Heart left ventricle (tissue), 13 donors: ENCODE results near the gene BACH2.

ENCODE experiments used
- POLR2A ChIP-seq, 2 donors: fragments of 450-650 bp; IDR thresholded peaks; one replicate each; pipeline ENCODE4 v1.6.1; 2017; ENCODE audit warnings: antibody characterized with exemption in 2 of 2, mild to moderate bottlenecking in 2 of 2, moderate library complexity in 2 of 2
- TF ChIP-seq, protein P1 (sequence below), 12 donors: fragments of 200-600 bp; sonication (generic) in 4 of 12; IDR thresholded peaks; one replicate each; pipeline versions ENCODE4 v1.5.0 to v1.8.0; 2018 to 2022; ENCODE audit warnings: antibody characterized with exemption in 12 of 12, mild to moderate bottlenecking in 5 of 12
- donor health status: ischemic (EF 13 %, LVEDD 7.1; RV severe dilation, severe dysfunction).
- donor health status: DM: no; HTN: yes; CAD: no.
- donor health status: DM: no; HTN: no; CAD: no.
- donor health status: ischemic (EF 25% LVEDD 6.9; RV normal size, moderate dysfunction).
- donor health status: ischemic (EF 25% LVEDD 5.7; RV mildly dilated, moderate dysfunction).
- donor health status: ischemic (EF 35%, LVEDD 5.7; RV mildly dilated, moderate dysfunction).
- donor health status: nonischemic (EF 11% LVEDD 7.7; RV severe dilation, severe dysfunction).
- donor health status: DM: yes; HTN: yes; CAD: no.
- donor health status: PGD.
- donor health status: ischemic (EF 29% LVEDD 5.4; RV normal size, mild dysfunction).
- donor health status: nonischemic (EF 23%, LVEDD 6.1; RV moderate dilation, normal function).

DNA sequence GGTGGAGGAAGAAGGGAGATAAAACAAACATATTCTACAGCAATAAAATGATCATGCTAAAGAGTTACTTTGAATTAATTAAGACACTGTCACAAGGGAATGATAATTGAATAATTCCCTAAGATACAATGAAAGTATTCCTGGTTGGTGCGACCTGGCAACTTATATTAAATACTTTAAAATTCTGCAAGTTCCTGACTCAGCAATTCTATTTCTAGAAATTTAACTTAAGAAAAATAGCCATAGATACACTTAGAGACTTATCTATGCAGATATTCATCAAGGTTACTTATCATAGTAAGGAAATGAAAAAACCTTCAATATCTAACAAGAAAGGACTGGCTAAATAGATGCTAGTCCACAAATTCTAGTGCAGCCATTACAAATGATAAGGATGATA, 156.0 kb downstream of the BACH2 start:
- TF ChIP-seq, protein P1, sequence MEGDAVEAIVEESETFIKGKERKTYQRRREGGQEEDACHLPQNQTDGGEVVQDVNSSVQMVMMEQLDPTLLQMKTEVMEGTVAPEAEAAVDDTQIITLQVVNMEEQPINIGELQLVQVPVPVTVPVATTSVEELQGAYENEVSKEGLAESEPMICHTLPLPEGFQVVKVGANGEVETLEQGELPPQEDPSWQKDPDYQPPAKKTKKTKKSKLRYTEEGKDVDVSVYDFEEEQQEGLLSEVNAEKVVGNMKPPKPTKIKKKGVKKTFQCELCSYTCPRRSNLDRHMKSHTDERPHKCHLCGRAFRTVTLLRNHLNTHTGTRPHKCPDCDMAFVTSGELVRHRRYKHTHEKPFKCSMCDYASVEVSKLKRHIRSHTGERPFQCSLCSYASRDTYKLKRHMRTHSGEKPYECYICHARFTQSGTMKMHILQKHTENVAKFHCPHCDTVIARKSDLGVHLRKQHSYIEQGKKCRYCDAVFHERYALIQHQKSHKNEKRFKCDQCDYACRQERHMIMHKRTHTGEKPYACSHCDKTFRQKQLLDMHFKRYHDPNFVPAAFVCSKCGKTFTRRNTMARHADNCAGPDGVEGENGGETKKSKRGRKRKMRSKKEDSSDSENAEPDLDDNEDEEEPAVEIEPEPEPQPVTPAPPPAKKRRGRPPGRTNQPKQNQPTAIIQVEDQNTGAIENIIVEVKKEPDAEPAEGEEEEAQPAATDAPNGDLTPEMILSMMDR (IDR thresholded peaks at IDR 0.05), result no peak
- TF ChIP-seq POLR2A (IDR thresholded peaks at IDR 0.05), result no peak
